HG02884 (cell line): ENCODE measurements around the gene NRDC.
"Not testable (repeated sequence)": the region's sequence is repeated elsewhere in the genome, so short reads cannot be mapped to it uniquely, and the experiment has no call there.

Experiments used
- ATAC-seq: cut with Tn5 transposase; IDR thresholded peaks from one replicate; pipeline ENCODE4 v1.9.1; 2021; ENCODE audit warnings: mild to moderate bottlenecking, moderate library complexity; ENCODE audit not compliant: unreplicated experiment

Gene NRDC

DNA sequence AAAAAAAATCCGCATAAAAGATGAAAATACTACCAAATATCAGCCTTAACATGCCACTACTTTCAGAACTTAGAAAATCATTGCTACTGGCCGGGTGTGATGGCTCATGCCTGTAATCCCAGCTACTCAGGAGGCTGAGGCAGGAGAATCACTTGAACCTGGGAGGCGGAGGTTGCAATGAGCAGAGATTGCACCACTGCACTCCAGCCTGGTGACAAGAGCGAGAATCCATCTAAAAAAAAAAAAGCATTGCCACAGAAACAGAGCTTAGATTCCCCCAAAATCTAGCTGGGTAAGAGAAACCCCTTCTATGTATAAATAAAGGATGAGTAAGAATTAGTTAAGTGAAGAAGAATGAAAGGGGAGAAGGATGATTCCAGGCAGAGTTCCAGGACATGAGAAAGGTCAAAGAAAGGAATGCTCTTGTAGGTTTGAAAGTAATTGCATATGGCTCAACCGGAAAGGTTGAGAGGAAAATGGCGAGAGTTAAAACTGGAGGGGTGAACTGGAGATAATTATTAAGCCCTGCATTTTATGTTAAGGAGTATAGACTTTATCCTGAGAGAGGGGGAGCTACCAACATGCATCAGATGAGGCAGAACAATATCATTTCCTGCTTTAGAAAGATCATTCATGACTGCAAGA, 19.7 kb upstream of the NRDC start:
- no peak for ATAC-seq

- ATAC-seq, result no peak
Measured at GRCh38 chr1:51897699-51898031, 19.1 kb upstream of the NRDC start.

DNA sequence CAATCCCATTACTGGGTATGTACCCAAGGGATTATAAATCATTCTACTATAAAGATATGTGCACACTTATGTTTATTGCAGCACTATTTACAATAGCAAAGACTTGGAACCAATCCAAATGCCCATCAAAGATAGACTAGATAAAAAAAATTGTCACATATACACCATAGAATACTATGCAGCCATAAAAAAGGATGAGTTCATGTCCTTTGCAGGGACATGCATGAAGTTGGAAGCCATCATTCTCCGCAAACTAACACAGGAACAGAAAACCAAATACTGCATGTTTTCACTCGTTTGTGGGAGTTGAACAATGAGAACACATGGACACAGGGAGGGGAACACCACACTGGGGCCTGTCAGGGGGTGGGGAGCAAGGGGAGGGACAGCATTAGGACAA, 16.2 kb upstream of the NRDC start:
- not testable (repeated sequence) for ATAC-seq

- peak; percentile 23 for ATAC-seq
Measured at GRCh38 chr1:51878308-51878615, 265 bp downstream of the NRDC start.

DNA sequence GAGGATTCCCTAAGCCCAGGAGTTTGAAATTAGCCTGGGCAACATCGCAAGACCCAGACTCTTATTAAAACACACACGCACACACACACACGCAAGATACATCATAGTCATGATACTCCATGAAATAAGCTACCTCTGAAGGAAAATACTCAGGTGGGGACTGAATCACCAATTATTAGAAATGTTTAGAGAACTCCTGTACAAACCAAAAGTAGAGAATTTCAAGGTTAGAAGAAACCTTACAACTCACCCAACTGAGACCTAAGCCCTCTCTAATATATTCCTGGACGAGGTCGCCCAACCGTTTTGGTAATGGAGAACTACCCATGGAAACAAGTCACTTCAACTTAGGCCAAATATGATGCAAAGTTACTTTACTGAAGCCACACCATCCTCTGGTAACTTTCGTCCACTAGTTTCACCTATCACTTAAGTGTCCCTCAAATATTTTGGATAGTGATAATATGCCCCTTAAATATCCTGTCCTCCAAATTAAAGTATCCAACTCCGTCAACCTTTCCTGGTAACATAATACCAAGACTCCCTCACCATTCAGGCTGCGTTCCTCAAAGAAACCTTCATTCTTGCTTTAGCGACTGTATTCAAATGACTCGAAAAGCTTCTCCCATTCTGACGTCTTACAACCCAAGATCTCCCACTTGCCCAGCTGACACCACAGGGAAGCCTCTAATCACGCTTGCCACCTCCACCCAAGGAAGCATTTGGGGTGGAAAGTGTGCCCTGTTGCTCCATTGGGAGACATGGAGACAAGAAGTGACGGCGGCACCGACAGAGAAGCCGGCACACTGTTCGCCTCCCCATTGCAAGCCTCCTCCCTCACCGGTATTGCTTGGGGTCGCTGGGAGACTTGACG, 856 bp downstream of the NRDC start:
- ATAC-seq, result peak; percentile 10

DNA sequence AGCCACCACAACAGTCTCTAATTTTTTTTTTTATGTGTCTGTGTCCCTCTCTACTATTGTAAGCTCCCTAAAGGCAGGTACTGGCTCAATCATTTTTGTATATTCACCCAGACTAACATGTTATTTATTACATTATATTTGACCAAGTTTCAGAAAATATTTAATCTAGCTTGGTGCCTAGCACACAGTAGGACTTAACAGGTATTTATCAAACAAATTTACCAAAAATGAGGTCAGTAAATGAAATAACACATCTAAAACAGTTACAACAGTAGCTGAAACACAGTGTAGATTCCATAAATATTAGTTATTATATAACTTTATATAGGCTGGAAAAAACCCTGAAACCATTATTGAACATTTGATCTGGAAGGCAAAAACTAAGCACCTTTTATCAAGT, 2.7 kb downstream of the NRDC start:
- no peak for ATAC-seq

DNA sequence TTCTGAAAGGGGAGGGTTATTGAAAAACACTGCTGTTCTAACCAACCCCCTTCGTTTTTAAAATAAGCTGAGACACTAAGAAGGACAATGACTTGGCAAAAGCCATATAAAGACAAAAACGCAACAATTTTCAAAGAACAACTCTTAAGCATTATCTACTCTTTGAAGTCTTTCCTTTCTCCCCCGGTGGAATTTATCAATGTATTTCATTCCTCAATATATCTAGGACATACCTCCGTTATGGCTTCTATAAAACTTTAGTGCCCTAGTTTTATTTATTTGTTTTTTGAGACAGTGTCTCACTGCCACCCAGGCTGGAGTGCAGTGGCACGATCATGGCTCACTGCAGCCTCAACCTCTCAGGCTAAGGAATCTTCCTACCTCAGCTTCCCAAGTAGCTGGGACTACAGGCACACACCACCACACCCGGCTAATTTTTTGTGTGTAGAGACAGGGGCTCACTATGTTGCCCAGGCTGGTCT, 3.2 kb downstream of the NRDC start:
- no peak for ATAC-seq

GRCh38 chr1:51873270-51873669, 5.3 kb downstream of the NRDC start:
- not testable (repeated sequence) for ATAC-seq

GRCh38 chr1:51871351-51871975, 7.1 kb downstream of the NRDC start:
- no peak for ATAC-seq

- ATAC-seq, result no peak
Measured at GRCh38 chr1:51870603-51871350, 7.8 kb downstream of the NRDC start.

DNA sequence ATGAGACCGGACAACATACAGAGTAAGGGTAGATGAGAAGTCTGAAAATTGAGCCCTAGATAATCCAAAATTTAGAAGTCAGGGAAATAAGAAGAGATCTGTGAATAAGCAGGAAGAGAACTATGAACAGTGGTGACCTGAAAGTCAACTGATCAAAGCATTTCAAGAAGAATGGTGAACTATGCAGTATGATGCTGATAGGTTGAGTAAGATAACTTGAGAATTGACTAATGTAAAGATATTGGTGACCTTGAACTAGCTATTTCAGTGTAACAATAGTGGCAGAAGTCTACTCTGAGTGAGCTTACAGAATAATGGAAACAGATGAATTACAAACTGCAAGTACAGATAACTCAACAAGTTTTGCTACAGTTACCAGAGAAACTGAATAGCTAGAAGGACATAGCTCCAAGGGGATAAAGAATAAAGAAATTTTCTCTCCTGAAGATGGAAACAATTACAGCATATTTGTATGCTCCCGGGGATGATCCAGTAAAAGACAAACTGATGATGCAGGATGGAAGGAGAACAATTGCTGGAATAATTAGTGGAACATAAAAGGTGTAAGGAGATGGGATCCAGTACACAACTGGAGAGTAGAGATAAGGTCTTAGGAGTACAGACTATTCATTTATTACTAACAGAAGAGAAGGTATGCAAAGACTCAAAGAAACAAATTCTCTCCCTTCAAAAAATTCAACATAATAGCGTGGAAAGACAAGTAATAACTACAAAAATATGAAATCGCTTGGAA, 10.9 kb downstream of the NRDC start:
- ATAC-seq, result no peak

DNA sequence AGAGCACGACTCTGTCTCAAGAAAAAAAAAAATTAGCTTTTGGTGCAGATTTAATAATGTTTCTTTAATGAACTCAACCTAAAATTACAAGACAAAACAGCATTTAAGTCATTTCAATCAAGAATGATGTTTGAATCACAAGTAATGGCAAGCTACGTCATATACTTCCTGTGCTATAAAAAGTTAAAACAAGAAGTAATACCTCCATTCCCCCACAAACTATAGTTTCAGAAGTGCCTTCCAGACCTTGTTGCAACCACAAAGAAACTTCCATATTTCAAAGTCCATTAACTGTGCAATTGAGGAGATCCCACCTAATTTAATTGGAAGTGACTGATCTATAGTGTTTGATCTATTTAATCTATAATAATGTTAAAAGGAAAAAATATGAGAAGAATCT, 15.1 kb downstream of the NRDC start:
- no peak for ATAC-seq

DNA sequence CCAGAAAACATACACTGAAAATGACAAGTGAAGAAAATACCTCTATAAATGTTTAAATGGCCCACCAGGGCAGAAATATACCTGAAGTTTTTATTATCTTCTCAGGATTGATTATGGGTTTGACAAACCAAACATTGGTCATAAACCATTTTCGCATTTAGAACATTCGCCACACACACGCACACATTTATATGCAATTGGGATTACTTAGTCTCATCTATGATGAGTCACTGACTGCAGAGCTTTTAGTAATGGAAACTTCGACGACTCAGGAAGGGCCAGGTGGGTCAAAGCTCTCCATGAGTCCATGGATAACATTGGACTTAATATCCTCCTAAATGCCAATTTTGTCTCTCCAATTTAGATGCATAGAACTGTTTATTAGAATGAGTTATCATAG, 16.9 kb downstream of the NRDC start:
- ATAC-seq, result no peak

- no peak for ATAC-seq
Measured at GRCh38 chr1:51859735-51860134, 18.8 kb downstream of the NRDC start.

- ATAC-seq, result no peak
Measured at GRCh38 chr1:51859333-51859732, 19.2 kb downstream of the NRDC start.

GRCh38 chr1:51858892-51859291, 19.6 kb downstream of the NRDC start:
- no peak for ATAC-seq

- ATAC-seq, result no peak
Measured at GRCh38 chr1:51856745-51857144, 21.8 kb downstream of the NRDC start.

DNA sequence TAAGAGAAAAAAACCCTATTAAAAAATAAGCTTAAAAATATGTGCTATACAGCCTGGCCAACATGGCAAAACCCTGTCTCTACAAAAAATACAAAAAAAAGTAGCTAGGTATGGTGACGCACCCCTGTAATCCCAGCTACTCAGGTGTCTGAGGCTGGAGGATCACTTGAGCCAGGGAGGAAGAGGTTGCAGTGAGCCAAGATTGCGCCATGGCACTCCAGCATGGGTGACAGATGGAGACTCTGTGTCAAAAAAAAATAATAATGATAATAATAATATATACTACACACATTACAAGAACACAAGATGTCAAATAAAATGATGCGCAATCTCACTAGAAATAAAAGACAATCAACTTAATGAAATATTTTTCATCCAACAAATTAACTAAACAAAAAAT, 22.9 kb downstream of the NRDC start:
- ATAC-seq, result no peak

DNA sequence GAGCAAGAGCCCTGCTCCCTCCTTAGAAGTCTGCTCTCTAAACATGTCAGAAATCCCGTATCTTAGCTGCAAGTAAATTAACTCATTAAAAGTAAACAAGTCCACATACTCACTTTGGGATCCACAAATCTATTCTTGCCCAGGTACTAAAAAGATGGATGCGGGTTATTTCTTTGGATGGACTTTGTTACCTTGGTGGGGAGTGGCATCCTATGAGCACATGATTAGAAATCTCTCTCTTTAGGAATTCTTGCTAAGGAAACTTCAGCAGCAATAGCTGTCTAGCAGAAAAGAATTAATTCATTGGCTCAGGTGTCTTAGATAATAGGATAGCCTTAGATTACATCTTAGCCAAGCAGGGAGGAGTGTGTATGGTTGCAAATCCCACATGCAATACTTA, 25.2 kb downstream of the NRDC start:
- no peak for ATAC-seq

DNA sequence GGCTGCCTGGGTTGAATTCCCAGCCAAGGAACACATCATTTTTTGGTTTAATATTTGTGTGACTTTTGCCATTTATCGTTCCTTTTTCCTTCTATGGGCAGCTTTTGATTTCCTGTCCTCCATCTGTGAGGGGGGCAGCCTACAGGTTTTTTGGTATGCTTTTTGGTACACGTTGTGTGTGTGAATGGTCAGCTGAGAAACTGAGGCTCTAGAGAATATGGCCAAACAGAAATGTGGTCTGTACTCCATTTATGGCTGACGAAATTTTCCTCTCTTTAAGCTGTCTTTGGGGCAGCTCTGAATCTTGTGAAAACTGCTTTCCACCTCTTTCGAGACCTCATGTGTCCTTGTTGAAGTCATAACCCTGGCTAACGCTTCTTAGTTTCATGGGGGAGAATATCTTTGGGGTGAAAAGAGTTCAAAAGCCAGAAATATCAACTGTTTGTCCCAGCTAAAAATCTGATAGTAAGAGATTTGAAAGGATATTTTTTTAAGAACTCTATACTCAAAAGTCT, 26.6 kb downstream of the NRDC start:
- no peak for ATAC-seq
